GM23248 (cell line): ENCODE measurements around the gene RNF40. TPM values are rescaled to one million over a fixed set of nuclear protein-coding genes. Genes with fewer than 3 reads are reported as not detected.

ENCODE experiments used
- DNase-seq: peaks from one replicate; pipeline ENCODE4 v3.0.0-alpha.2; 2015
- H2AFZ ChIP-seq: fragments of 200-600 bp; sonication (generic); 2 replicates; pipeline ENCODE4 v1.6.1; 2016; ENCODE audit warnings: antibody characterized with exemption
- H3F3A ChIP-seq: fragments of 200-600 bp; sonication (generic); 2 replicates; pipeline ENCODE4 v1.6.1; 2016; ENCODE audit warnings: mild to moderate bottlenecking, antibody characterized with exemption, mixed run types; ENCODE audit not compliant: insufficient read depth
- H3K27ac ChIP-seq: fragments of 200-600 bp; sonication (generic); 2 replicates; pipeline ENCODE4 v1.5.1; 2016; ENCODE audit warnings: mild to moderate bottlenecking
- H3K27me3 ChIP-seq: fragments of 200-600 bp; sonication (generic); replicated peaks from 2 replicates; pipeline ENCODE4 v1.6.1; 2016; ENCODE audit warnings: mild to moderate bottlenecking; ENCODE audit not compliant: insufficient read depth
- H3K36me3 ChIP-seq: fragments of 200-600 bp; sonication (generic); 2 replicates; pipeline ENCODE4 v1.6.1; 2016; ENCODE audit warnings: low read depth, mild to moderate bottlenecking
- H3K4me1 ChIP-seq: fragments of 200-600 bp; sonication (generic); 2 replicates; pipeline ENCODE4 v1.6.1; 2016; ENCODE audit warnings: mild to moderate bottlenecking; ENCODE audit not compliant: insufficient read depth
- H3K4me2 ChIP-seq: fragments of 200-600 bp; sonication (generic); one replicate; pipeline ENCODE4 v1.6.1; 2016; ENCODE audit warnings: mild to moderate bottlenecking; ENCODE audit not compliant: unreplicated experiment
- H3K4me3 ChIP-seq: fragments of 200-600 bp; sonication (generic); 2 replicates; pipeline ENCODE4 v1.5.1; 2016; ENCODE audit warnings: mild to moderate bottlenecking
- H3K79me2 ChIP-seq: fragments of 200-600 bp; sonication (generic); 2 replicates; pipeline ENCODE4 v1.6.1; 2016; ENCODE audit warnings: mild to moderate bottlenecking; ENCODE audit not compliant: insufficient read depth
- H3K9ac ChIP-seq: fragments of 200-600 bp; sonication (generic); 2 replicates; pipeline ENCODE4 v1.6.1; 2016; ENCODE audit warnings: mild to moderate bottlenecking
- H3K9me2 ChIP-seq: fragments of 200-600 bp; sonication (generic); 2 replicates; pipeline ENCODE4 v1.6.1; 2016; ENCODE audit warnings: mixed run types, mild to moderate bottlenecking, moderate library complexity; ENCODE audit not compliant: insufficient read depth
- H3K9me3 ChIP-seq: fragments of 200-600 bp; sonication (generic); one replicate; pipeline ENCODE4 v1.6.1; 2017; ENCODE audit warnings: low read depth
- H4K20me1 ChIP-seq: fragments of 200-600 bp; sonication (generic); 2 replicates; pipeline ENCODE4 v1.6.0; 2016; ENCODE audit not compliant: insufficient read depth
- EZH2 ChIP-seq: fragments of 200-600 bp; sonication (generic); IDR thresholded peaks from 2 replicates; pipeline ENCODE4 v1.6.1; 2018; ENCODE audit warnings: antibody characterized with exemption, mild to moderate bottlenecking; ENCODE audit not compliant: insufficient read depth, poor library complexity, severe bottlenecking
- EZH2phosphoT487 ChIP-seq: fragments of 200-600 bp; sonication (generic); IDR thresholded peaks from 2 replicates; pipeline ENCODE4 v1.6.1; 2018; ENCODE audit warnings: antibody characterized with exemption, moderate library complexity, mild to moderate bottlenecking, low read depth; ENCODE audit not compliant: insufficient read depth
- WGBS, 2 experiments: methylation state at CpG; one replicate each; pipeline ENCODE4 v1.1.6; 2015 to 2017; ENCODE audit warnings: low lambda C conversion rate in 2 of 2, low coverage in 1 of 2; ENCODE audit errors: missing lambda C conversion rate in 2 of 2; 5-methylcytosine and 5-hydroxymethylcytosine counted together
- in situ Hi-C: fragments of 300-500 bp; cut with MboI; formaldehyde crosslinking; loops from 2 replicates; pipeline ENCODE4 v1.15.0; 2020
- polyA plus RNA-seq: library from polyadenylated mRNA; unstranded; fragments of >200 nt; fragmentation: Nextera tagmentation; extraction: Ambion mirVana; gene quantifications from 2 replicates; pipeline ENCODE4 v1.2.1, GENCODE V29; 2016
- total RNA-seq: library from RNA; depleted of rRNA; stranded (reverse); fragments of >200 nt; shearing (Covaris generic); gene quantifications from 2 replicates; pipeline ENCODE4 v1.2.3, GENCODE V29; 2014

RNF40 gene
- total and polyA plus RNA-seq, 2 experiments from 2014 or later, result 71.2 to 97.9 TPM

- DNase-seq, result no peak
Measured at GRCh38 chr16:30744183-30744582, 17.9 kb upstream of the RNF40 start.

GRCh38 chr16:30745082-30745481 lies 17.0 kb upstream of the RNF40 start:
- DNase-seq, result no peak
- Histone ChIP-seq H3F3A (peaks cover 42% of the 10 kb centered on the region), H3K36me3 (peaks cover 15% of the 10 kb centered on the region; the same call in 1 of the 2 replicates), H3K4me2 (no peak overlapping the region), H3K4me1 (peaks cover 30% of the 10 kb centered on the region), H3K9ac (no peak overlapping the region), H3K27ac (no peak overlapping the region), H3K9me3 (no peaks in the 10 kb centered on the region), H3K27me3 (no peaks in the 10 kb centered on the region), H2AFZ (no peak overlapping the region), H4K20me1 (no peaks in the 10 kb centered on the region), H3K4me3 (no peak overlapping the region), H3K79me2 (peaks cover 15% of the 10 kb centered on the region), H3K9me2 (no peaks in the 10 kb centered on the region)
- TF ChIP-seq EZH2, result no peak
- TF ChIP-seq EZH2phosphoT487, result no peak
- in situ Hi-C loops, result no loop called here
- 32 to 37% methylated on average over 2 of the region's 2 CpGs for WGBS, 2 experiments

More at GRCh38 chr16:30744183-30744582, 17.9 kb upstream of the RNF40 start:
- in situ Hi-C loops, result no loop called here
- no peak overlapping the region for H2AFZ ChIP-seq
- no peak overlapping the region for H3K4me3 ChIP-seq
- peaks cover 6% of the 10 kb centered on the region for H3K79me2 ChIP-seq
- H3K4me2 ChIP-seq, result no peak overlapping the region
- no peaks in the 10 kb centered on the region for H4K20me1 ChIP-seq
- 53 to 55% methylated on average over 2 of the region's 2 CpGs for WGBS, 2 experiments
- peaks cover 19% of the 10 kb centered on the region; the same call in 1 of the 2 replicates for H3K36me3 ChIP-seq
- H3K9ac ChIP-seq, result no peak overlapping the region
- H3K9me2 ChIP-seq, result no peaks in the 10 kb centered on the region
- TF ChIP-seq EZH2 (no peak), EZH2phosphoT487 (no peak)
- no peak overlapping the region for H3K27ac ChIP-seq
- H3K27me3 ChIP-seq, result no peaks in the 10 kb centered on the region
- H3K9me3 ChIP-seq, result no peaks in the 10 kb centered on the region
- H3K4me1 ChIP-seq, result peaks cover 34% of the 10 kb centered on the region
- peaks cover 42% of the 10 kb centered on the region for H3F3A ChIP-seq

- Histone ChIP-seq H3K9ac (no peak overlapping the region), H3K9me2 (no peaks in the 10 kb centered on the region), H3K4me3 (no peak overlapping the region), H3K4me1 (peaks cover 14% of the 10 kb centered on the region), H3K36me3 (peaks cover 15% of the 10 kb centered on the region; the same call in 1 of the 2 replicates), H3K79me2 (peaks cover 23% of the 10 kb centered on the region), H3K9me3 (no peaks in the 10 kb centered on the region), H3K27me3 (no peaks in the 10 kb centered on the region), H4K20me1 (no peaks in the 10 kb centered on the region), H3K27ac (peak overlapping the region; percentile 81; the same call in 1 of the 2 replicates), H3K4me2 (no peak overlapping the region), H2AFZ (no peak overlapping the region), H3F3A (peaks cover 33% of the 10 kb centered on the region)
- TF ChIP-seq EZH2, result no peak
- in situ Hi-C loops, result no loop called here
- no peak for DNase-seq
- 97 to 100% methylated on average over 9 of the region's 9 CpGs for WGBS, 2 experiments
Measured at GRCh38 chr16:30746638-30747175, 15.4 kb upstream of the RNF40 start.

- H3K4me1 ChIP-seq, result peaks cover 10% of the 10 kb centered on the region
- H3K9me2 ChIP-seq, result no peaks in the 10 kb centered on the region
- peak overlapping the region; percentile 72 for H3K4me3 ChIP-seq
- in situ Hi-C loops, result no loop called here
- H3K9ac ChIP-seq, result peak overlapping the region; percentile 75
- no peaks in the 10 kb centered on the region for H3K27me3 ChIP-seq
- H3K4me2 ChIP-seq, result peak overlapping the region; percentile 81
- 42 to 53% methylated on average over 3 of the region's 3 CpGs for WGBS, 2 experiments
- peak; percentile 78 for DNase-seq
- peaks cover 10% of the 10 kb centered on the region; the same call in 1 of the 2 replicates for H3K36me3 ChIP-seq
- no peaks in the 10 kb centered on the region for H3K9me3 ChIP-seq
- no peak for TF ChIP-seq EZH2phosphoT487
- no peak for TF ChIP-seq EZH2
- peaks cover 19% of the 10 kb centered on the region for H3K79me2 ChIP-seq
- peaks cover 32% of the 10 kb centered on the region for H3F3A ChIP-seq
- no peaks in the 10 kb centered on the region for H4K20me1 ChIP-seq
- H3K27ac ChIP-seq, result peak overlapping the region; percentile 81
- peak overlapping the region; percentile 87 for H2AFZ ChIP-seq
Measured at GRCh38 chr16:30747331-30747730, 14.8 kb upstream of the RNF40 start.
